Kidney (tissue), 14 donors: ENCODE data around the gene DKK1. TPM values are rescaled to one million over a fixed set of nuclear protein-coding genes. Genes with fewer than 3 reads are reported as not detected.
A peak's percentile ranks its signal among the peaks of the same experiment; 100 is the strongest.

Source experiments
- DNase-seq, 5 donors: peaks; one replicate each; pipeline ENCODE4 v3.0.0-alpha.2; 2013 to 2020
- FAIRE-seq: peaks from 2 replicates; lab custom pipeline; 2012; peaks lifted over from hg19 to GRCh38; lab: Jason Lieb, UNC
- H3K27ac ChIP-seq, 2 donors: one replicate each; pipeline ENCODE4 v1.7.0; 2013; ENCODE audit warnings: low read depth in 2 of 2, low read length in 2 of 2, inconsistent platforms in 1 of 2
- H3K27me3 ChIP-seq: one replicate; pipeline ENCODE4 v1.7.1; 2013; ENCODE audit warnings: low read length, inconsistent platforms; ENCODE audit not compliant: control insufficient read depth, insufficient read depth
- H3K36me3 ChIP-seq, 3 donors: one replicate each; pipeline versions ENCODE4 v1.7.0 to v1.7.1; 2013; ENCODE audit warnings: low read length in 3 of 3, control low read depth in 1 of 3, inconsistent platforms in 1 of 3; ENCODE audit not compliant: insufficient read depth in 3 of 3, control insufficient read depth in 2 of 3
- H3K4me1 ChIP-seq, 3 donors: one replicate each; pipeline versions ENCODE4 v1.7.0 to v1.7.1; 2013; ENCODE audit warnings: low read length in 3 of 3, inconsistent platforms in 1 of 3, low read depth in 1 of 3; ENCODE audit not compliant: control insufficient read depth in 2 of 3, insufficient read depth in 2 of 3
- H3K4me3 ChIP-seq, 3 donors: one replicate each; pipeline versions ENCODE4 v1.7.0 to v1.8.1; 2013; ENCODE audit warnings: low read length in 3 of 3, control low read depth in 1 of 3, inconsistent platforms in 1 of 3
- H3K9ac ChIP-seq, 3 donors: one replicate each; pipeline versions ENCODE4 v1.7.0 to v1.7.1; 2013; ENCODE audit warnings: low read length in 3 of 3, control low read depth in 1 of 3, inconsistent platforms in 1 of 3
- H3K9me3 ChIP-seq, 3 donors: one replicate each; pipeline versions ENCODE4 v1.7.0 to v1.7.1; 2013; ENCODE audit warnings: low read length in 3 of 3, control low read depth in 1 of 3, inconsistent platforms in 1 of 3; ENCODE audit not compliant: control insufficient read depth in 2 of 3, insufficient read depth in 1 of 3
- intact Hi-C: fragments of 100-400 bp; cut with DNase I; formaldehyde crosslinking; loops from one replicate; pipeline ENCODE4 v1.11.1; 2022
- polyA plus RNA-seq: library from polyadenylated mRNA; stranded (reverse); fragments of 350-450 nt; fragmentation: Illumina TruSeq; extraction: RNeasy Lipid Tissue Mini Kit (QIAGEN cat#74804); gene quantifications from one replicate; pipeline ENCODE4 v1.2.3, GENCODE V29; 2014; ENCODE audit warnings: low read depth, low replicate concordance; ENCODE audit not compliant: insufficient read depth
- total RNA-seq: library from RNA; stranded (reverse); fragmentation: NEBNext Ultra II Directional; extraction: Animal tissue kit (Norgen Biotek cat#: 25700); gene quantifications from one replicate; pipeline ENCODE4 v1.2.1, GENCODE V29; 2021
- TF ChIP-seq, protein P1 (sequence below): IDR thresholded peaks from 3 replicates; pipeline ENCODE4 v1.5.1; 2012; ENCODE audit warnings: mild to moderate bottlenecking, moderate library complexity, borderline replicate concordance; ENCODE audit not compliant: insufficient read depth; ENCODE audit errors: extremely low read depth
- donor health status: control.
- donor health status: control.
- donor health status: control.
- donor health status: control.
- donor health status: control.
- donor health status: DM: yes; HTN: yes; CAD: no.
- donor health status: Normal renal cell carcinoma (clear cell type).

DKK1 gene
- total and polyA plus RNA-seq, 2 donors from 2014 or later: 1.5 TPM; not detected in 1

GRCh38 chr10:52276986-52277385 is 37.1 kb upstream of the DKK1 start:
- no peak for FAIRE-seq
- H3K9me3 ChIP-seq: no peaks in the 10 kb centered on the region
- intact Hi-C loops: no loop called here

DNA sequence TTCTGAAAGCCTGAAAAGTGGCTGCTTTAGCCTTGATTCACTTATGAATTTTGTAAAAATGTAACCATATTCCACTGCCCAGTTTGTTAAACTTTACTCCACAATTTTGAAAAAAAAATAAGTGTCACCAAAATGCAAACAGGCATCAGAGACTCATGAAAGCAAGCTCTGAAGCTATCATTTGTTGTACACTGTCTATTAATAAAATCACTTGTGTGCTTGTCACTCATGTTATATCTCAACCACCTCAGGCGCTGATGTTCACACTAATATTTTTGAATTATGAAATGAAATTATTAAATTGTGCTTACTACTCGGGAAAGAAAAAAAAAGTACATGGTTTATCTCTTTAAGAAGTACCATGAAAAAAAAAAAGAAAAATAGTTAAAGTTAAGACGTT is 34.5 kb upstream of the DKK1 start:
- no peak for DNase-seq
- no peak for FAIRE-seq
- H3K9me3 ChIP-seq: no peaks in the 10 kb centered on the region
- TF ChIP-seq, protein P1, sequence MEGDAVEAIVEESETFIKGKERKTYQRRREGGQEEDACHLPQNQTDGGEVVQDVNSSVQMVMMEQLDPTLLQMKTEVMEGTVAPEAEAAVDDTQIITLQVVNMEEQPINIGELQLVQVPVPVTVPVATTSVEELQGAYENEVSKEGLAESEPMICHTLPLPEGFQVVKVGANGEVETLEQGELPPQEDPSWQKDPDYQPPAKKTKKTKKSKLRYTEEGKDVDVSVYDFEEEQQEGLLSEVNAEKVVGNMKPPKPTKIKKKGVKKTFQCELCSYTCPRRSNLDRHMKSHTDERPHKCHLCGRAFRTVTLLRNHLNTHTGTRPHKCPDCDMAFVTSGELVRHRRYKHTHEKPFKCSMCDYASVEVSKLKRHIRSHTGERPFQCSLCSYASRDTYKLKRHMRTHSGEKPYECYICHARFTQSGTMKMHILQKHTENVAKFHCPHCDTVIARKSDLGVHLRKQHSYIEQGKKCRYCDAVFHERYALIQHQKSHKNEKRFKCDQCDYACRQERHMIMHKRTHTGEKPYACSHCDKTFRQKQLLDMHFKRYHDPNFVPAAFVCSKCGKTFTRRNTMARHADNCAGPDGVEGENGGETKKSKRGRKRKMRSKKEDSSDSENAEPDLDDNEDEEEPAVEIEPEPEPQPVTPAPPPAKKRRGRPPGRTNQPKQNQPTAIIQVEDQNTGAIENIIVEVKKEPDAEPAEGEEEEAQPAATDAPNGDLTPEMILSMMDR: no peak
- no peaks in the 10 kb centered on the region for H3K27me3 ChIP-seq
- no peaks in the 10 kb centered on the region for H3K4me1 ChIP-seq
- no peak overlapping the region for H3K9ac ChIP-seq
- no peak overlapping the region for H3K4me3 ChIP-seq
- intact Hi-C loops: no loop called here
- H3K36me3 ChIP-seq: no peaks in the 10 kb centered on the region
- no peak overlapping the region for H3K27ac ChIP-seq

More at GRCh38 chr10:52276986-52277385, 37.1 kb upstream of the DKK1 start:
- H3K9ac ChIP-seq: no peak overlapping the region
- no peak overlapping the region for H3K4me3 ChIP-seq
- H3K4me1 ChIP-seq: no peaks in the 10 kb centered on the region
- DNase-seq: peak in 1 of 5 donors; percentile 15
- H3K27me3 ChIP-seq: no peaks in the 10 kb centered on the region
- no peaks in the 10 kb centered on the region for H3K36me3 ChIP-seq
- H3K27ac ChIP-seq: no peak overlapping the region
- TF ChIP-seq, protein P1: no peak

GRCh38 chr10:52280051-52280450 is 34.0 kb upstream of the DKK1 start:
- Histone ChIP-seq H3K27ac (no peak overlapping the region), H3K36me3 (no peaks in the 10 kb centered on the region), H3K4me3 (no peak overlapping the region), H3K27me3 (no peaks in the 10 kb centered on the region), H3K4me1 (no peaks in the 10 kb centered on the region), H3K9ac (no peak overlapping the region), H3K9me3 (no peaks in the 10 kb centered on the region)
- DNase-seq (no peak), FAIRE-seq (no peak)
- TF ChIP-seq, protein P1: no peak
- intact Hi-C loops: no loop called here

DNA sequence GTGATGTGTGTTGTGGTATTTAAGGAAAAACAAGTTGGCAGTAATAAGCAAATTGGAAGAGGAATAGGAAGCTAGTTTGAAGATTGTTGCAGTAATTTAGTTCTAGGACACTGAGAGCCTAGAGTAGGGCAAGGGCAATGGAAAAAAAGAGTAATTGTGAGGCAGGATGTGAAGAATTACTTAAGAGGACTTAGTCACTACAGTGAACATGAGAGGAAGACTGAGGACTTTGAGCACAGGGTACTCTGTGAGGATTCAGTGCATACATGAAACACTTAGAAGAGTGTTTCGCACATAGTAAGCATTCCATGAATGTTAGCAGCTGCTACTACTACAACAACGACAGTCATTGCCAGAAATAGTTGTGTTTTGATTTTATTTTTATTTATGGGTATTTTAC is 30.9 kb upstream of the DKK1 start:
- FAIRE-seq (no peak), DNase-seq (no peak)
- Histone ChIP-seq H3K36me3 (no peaks in the 10 kb centered on the region), H3K4me3 (no peak overlapping the region), H3K4me1 (no peaks in the 10 kb centered on the region), H3K27ac (no peak overlapping the region), H3K27me3 (no peaks in the 10 kb centered on the region), H3K9me3 (no peaks in the 10 kb centered on the region), H3K9ac (no peak overlapping the region)
- intact Hi-C loops: no loop called here
- TF ChIP-seq, protein P1: no peak
